Measurements from ENCODE around the gene PAFAH1B2. TPM values are rescaled to one million over a fixed set of nuclear protein-coding genes. Genes with fewer than 3 reads are reported as not detected.

Gene PAFAH1B2
- polyA plus RNA-seq, 1 donor from 2014 or later: 85.9 TPM

- Histone ChIP-seq H3K9me3 (ENCODE audit: low read length) (no peaks in the 10 kb centered on the region), H3K9me2 (ENCODE audit: insufficient read depth, low read length) (no peaks in the 10 kb centered on the region), H3K27me3 (ENCODE audit: insufficient read depth, low read depth, low read length) (no peaks in the 10 kb centered on the region), H2AFZ (ENCODE audit: low read depth, low read length) (no peak overlapping the region), H3K4me3 (ENCODE audit: low read length) (no peak overlapping the region), H3K36me3 (ENCODE audit: insufficient read depth, low read length) (no peaks in the 10 kb centered on the region), H3K27ac (ENCODE audit: low read length) (no peak overlapping the region), H3F3A (ENCODE audit: insufficient read depth, low read length, poor library complexity, severe bottlenecking) (no peaks in the 10 kb centered on the region), H4K20me1 (ENCODE audit: insufficient read depth) (no peaks in the 10 kb centered on the region), H3K4me2 (ENCODE audit: low read length) (no peak overlapping the region), H3K9ac (ENCODE audit: low read length) (no peak overlapping the region), H3K79me2 (replicated peaks; ENCODE audit: insufficient read depth, low read length) (no peaks in the 10 kb centered on the region)
- no peak for TF ChIP-seq RAD21 (conservative IDR thresholded peaks at IDR 0.05)
- TF ChIP-seq EZH2 (IDR thresholded peaks at IDR 0.05; ENCODE audit: borderline replicate concordance, insufficient read depth, low read length, poor library complexity, severe bottlenecking): no peak
- TF ChIP-seq TAF1 (IDR thresholded peaks at IDR 0.05; ENCODE audit: low read depth): no peak
- no peak for TF ChIP-seq POLR2AphosphoS5 (IDR thresholded peaks at IDR 0.05)
- TF ChIP-seq CTCF (IDR thresholded peaks at IDR 0.05; ENCODE audit: poor library complexity, severe bottlenecking): no peak
- TF ChIP-seq EP300 (conservative IDR thresholded peaks at IDR 0.05; ENCODE audit: poor library complexity, severe bottlenecking): no peak
- no peak for TF ChIP-seq MXI1 (conservative IDR thresholded peaks at IDR 0.05; ENCODE audit: poor library complexity, severe bottlenecking)
- no peak for TF ChIP-seq SMC3 (conservative IDR thresholded peaks at IDR 0.05; ENCODE audit: poor library complexity)
- TF ChIP-seq REST (IDR thresholded peaks at IDR 0.05; ENCODE audit: borderline replicate concordance): no peak
These were observed 45.3 kb downstream of the PAFAH1B2 start for GRCh38 chr11:117189191-117189940.

- Histone ChIP-seq H3K27ac (ENCODE audit: low read length) (no peak overlapping the region), H3K9me2 (ENCODE audit: insufficient read depth, low read length) (no peaks in the 10 kb centered on the region), H3K4me2 (ENCODE audit: low read length) (no peak overlapping the region), H2AFZ (ENCODE audit: low read depth, low read length) (no peak overlapping the region), H3F3A (ENCODE audit: insufficient read depth, low read length, poor library complexity, severe bottlenecking) (no peaks in the 10 kb centered on the region), H3K79me2 (replicated peaks; ENCODE audit: insufficient read depth, low read length) (no peaks in the 10 kb centered on the region), H3K36me3 (ENCODE audit: insufficient read depth, low read length) (no peaks in the 10 kb centered on the region), H3K9me3 (ENCODE audit: low read length) (no peaks in the 10 kb centered on the region), H3K4me3 (ENCODE audit: low read length) (no peak overlapping the region), H3K9ac (ENCODE audit: low read length) (no peak overlapping the region), H4K20me1 (ENCODE audit: insufficient read depth) (no peaks in the 10 kb centered on the region), H3K27me3 (ENCODE audit: insufficient read depth, low read depth, low read length) (no peaks in the 10 kb centered on the region)
- no peak for TF ChIP-seq POLR2AphosphoS5 (IDR thresholded peaks at IDR 0.05)
- no peak for TF ChIP-seq RAD21 (conservative IDR thresholded peaks at IDR 0.05)
- TF ChIP-seq CTCF (IDR thresholded peaks at IDR 0.05; ENCODE audit: poor library complexity, severe bottlenecking): no peak
- no peak for TF ChIP-seq EZH2 (IDR thresholded peaks at IDR 0.05; ENCODE audit: borderline replicate concordance, insufficient read depth, low read length, poor library complexity, severe bottlenecking)
- TF ChIP-seq REST (IDR thresholded peaks at IDR 0.05; ENCODE audit: borderline replicate concordance): no peak
- TF ChIP-seq TAF1 (IDR thresholded peaks at IDR 0.05; ENCODE audit: low read depth): no peak
- no peak for TF ChIP-seq SMC3 (conservative IDR thresholded peaks at IDR 0.05; ENCODE audit: poor library complexity)
These were observed 46.0 kb downstream of the PAFAH1B2 start for GRCh38 chr11:117189941-117190544.
